HG02870 (cell line): ENCODE results near the gene GAP43.
A peak's percentile ranks its signal among the peaks of the same experiment; 100 is the strongest.

Source experiments
- ATAC-seq: cut with Tn5 transposase; IDR thresholded peaks from one replicate; pipeline ENCODE4 v1.9.1; 2021; ENCODE audit warnings: mild to moderate bottlenecking, moderate library complexity; ENCODE audit not compliant: unreplicated experiment

GAP43 gene

GRCh38 chr3:115626721-115627120 lies 3.4 kb downstream of the GAP43 start:
- no peak for ATAC-seq

GRCh38 chr3:115627180-115628074 lies 4.1 kb downstream of the GAP43 start:
- ATAC-seq = peak; percentile 86

- peak; percentile 33 for ATAC-seq
These were observed 4.7 kb downstream of the GAP43 start for GRCh38 chr3:115628075-115628412.

GRCh38 chr3:115630850-115631249 lies 7.5 kb downstream of the GAP43 start:
- no peak for ATAC-seq

- no peak for ATAC-seq
These were observed 8.7 kb downstream of the GAP43 start for GRCh38 chr3:115632026-115632425.

- ATAC-seq = peak; percentile 64
These were observed 10.2 kb downstream of the GAP43 start for GRCh38 chr3:115633467-115633866.

GRCh38 chr3:115634052-115634451 lies 10.7 kb downstream of the GAP43 start:
- no peak for ATAC-seq

GRCh38 chr3:115635406-115635805 lies 12.1 kb downstream of the GAP43 start:
- ATAC-seq = no peak

GRCh38 chr3:115638241-115638640 lies 14.9 kb downstream of the GAP43 start:
- no peak for ATAC-seq

GRCh38 chr3:115638991-115639390 lies 15.7 kb downstream of the GAP43 start:
- ATAC-seq = no peak

GRCh38 chr3:115644391-115644790 lies 21.1 kb downstream of the GAP43 start:
- no peak for ATAC-seq

- no peak for ATAC-seq
These were observed 22.8 kb downstream of the GAP43 start for GRCh38 chr3:115646027-115646690.

- no peak for ATAC-seq
These were observed 25.2 kb downstream of the GAP43 start for GRCh38 chr3:115648559-115648958.

GRCh38 chr3:115651087-115651486 lies 27.8 kb downstream of the GAP43 start:
- ATAC-seq = peak; percentile 73

- ATAC-seq = peak; percentile 42
These were observed 28.3 kb downstream of the GAP43 start for GRCh38 chr3:115651599-115651998.

- ATAC-seq = peak; percentile 39
These were observed 29.4 kb downstream of the GAP43 start for GRCh38 chr3:115652738-115653137.

GRCh38 chr3:115655761-115656282 lies 32.5 kb downstream of the GAP43 start:
- ATAC-seq = no peak

GRCh38 chr3:115657168-115657567 lies 33.9 kb downstream of the GAP43 start:
- no peak for ATAC-seq

- ATAC-seq = no peak
These were observed 34.7 kb downstream of the GAP43 start for GRCh38 chr3:115658032-115658336.

GRCh38 chr3:115658337-115659181 lies 35.2 kb downstream of the GAP43 start:
- ATAC-seq = peak; percentile 78
